Measurements from ENCODE around the gene CIZ1.

The CIZ1 gene

DNA sequence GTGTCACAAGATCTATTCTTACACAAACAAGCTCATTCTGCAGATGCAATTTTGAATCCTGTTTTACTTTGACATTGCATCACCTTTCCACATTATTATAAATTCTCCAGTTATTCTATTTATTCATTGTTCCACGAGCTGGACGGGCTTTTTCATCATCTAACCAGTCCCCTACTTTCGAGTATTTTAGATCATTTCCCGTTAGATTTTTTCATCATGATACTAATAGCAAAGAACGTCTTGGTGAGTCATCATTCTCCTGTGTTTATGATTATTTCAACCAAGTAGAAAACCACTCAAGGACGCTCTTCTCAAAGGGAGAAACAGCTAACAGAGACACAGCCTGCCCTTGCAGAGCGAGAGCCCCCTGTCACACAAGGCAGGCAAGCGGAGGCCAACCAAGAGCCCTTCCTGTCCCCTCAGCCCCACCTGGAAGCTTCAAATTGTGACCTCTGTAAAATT, 16.2 kb downstream of the CIZ1 start:
- TF ChIP-seq, protein P1, sequence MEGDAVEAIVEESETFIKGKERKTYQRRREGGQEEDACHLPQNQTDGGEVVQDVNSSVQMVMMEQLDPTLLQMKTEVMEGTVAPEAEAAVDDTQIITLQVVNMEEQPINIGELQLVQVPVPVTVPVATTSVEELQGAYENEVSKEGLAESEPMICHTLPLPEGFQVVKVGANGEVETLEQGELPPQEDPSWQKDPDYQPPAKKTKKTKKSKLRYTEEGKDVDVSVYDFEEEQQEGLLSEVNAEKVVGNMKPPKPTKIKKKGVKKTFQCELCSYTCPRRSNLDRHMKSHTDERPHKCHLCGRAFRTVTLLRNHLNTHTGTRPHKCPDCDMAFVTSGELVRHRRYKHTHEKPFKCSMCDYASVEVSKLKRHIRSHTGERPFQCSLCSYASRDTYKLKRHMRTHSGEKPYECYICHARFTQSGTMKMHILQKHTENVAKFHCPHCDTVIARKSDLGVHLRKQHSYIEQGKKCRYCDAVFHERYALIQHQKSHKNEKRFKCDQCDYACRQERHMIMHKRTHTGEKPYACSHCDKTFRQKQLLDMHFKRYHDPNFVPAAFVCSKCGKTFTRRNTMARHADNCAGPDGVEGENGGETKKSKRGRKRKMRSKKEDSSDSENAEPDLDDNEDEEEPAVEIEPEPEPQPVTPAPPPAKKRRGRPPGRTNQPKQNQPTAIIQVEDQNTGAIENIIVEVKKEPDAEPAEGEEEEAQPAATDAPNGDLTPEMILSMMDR (IDR thresholded peaks at IDR 0.05; ENCODE audit: low read depth, low read length, missing control alignments), result no peak
- no peak for DNase-seq (ENCODE audit: extremely low read depth, low read depth)
- H3K4me3 ChIP-seq (replicated peaks; ENCODE audit: low read depth, low read length), result no peak overlapping the region

GRCh38 chr9:128174062-128174461, 17.3 kb downstream of the CIZ1 start:
- TF ChIP-seq, protein P1 (IDR thresholded peaks at IDR 0.05; ENCODE audit: low read depth, low read length, missing control alignments), result no peak
- no peak for DNase-seq (ENCODE audit: extremely low read depth, low read depth)

GRCh38 chr9:128169925-128170324, 21.4 kb downstream of the CIZ1 start:
- no peak overlapping the region for H3K4me3 ChIP-seq (replicated peaks; ENCODE audit: low read depth, low read length)
- no peak for DNase-seq (ENCODE audit: extremely low read depth, low read depth)
- TF ChIP-seq, protein P1 (IDR thresholded peaks at IDR 0.05; ENCODE audit: low read depth, low read length, missing control alignments), result no peak

More at GRCh38 chr9:128174062-128174461, 17.3 kb downstream of the CIZ1 start:
- no peak overlapping the region for H3K4me3 ChIP-seq (replicated peaks; ENCODE audit: low read depth, low read length)

DNA sequence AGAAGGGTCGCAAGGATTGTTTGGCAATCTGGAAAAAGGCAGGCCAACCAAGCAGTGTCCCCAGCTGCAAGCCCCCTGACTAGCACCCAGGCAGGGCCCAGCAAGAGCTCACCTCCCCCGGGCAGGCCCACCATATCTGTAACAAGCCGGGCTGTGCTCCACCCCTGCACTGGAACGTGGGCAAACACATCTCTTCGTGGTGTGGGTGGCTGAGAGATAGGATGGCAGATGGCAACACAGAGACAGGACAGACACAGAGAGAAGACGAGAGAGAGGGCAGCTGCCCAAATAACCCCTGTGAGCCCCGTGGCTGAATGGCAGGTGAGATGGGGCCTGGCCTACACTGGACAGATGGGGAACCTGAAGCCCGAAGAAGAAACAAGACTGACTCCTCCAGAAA, 21.9 kb downstream of the CIZ1 start:
- DNase-seq (ENCODE audit: extremely low read depth, low read depth), result no peak
- H3K4me3 ChIP-seq (replicated peaks; ENCODE audit: low read depth, low read length), result no peak overlapping the region
- TF ChIP-seq, protein P1 (IDR thresholded peaks at IDR 0.05; ENCODE audit: low read depth, low read length, missing control alignments), result no peak

- no peak overlapping the region for H3K4me3 ChIP-seq (replicated peaks; ENCODE audit: low read depth, low read length)
- TF ChIP-seq, protein P1 (IDR thresholded peaks at IDR 0.05; ENCODE audit: low read depth, low read length, missing control alignments), result no peak
- no peak for DNase-seq (ENCODE audit: extremely low read depth, low read depth)
Observed at GRCh38 chr9:128168731-128169308, 22.6 kb downstream of the CIZ1 start.

DNA sequence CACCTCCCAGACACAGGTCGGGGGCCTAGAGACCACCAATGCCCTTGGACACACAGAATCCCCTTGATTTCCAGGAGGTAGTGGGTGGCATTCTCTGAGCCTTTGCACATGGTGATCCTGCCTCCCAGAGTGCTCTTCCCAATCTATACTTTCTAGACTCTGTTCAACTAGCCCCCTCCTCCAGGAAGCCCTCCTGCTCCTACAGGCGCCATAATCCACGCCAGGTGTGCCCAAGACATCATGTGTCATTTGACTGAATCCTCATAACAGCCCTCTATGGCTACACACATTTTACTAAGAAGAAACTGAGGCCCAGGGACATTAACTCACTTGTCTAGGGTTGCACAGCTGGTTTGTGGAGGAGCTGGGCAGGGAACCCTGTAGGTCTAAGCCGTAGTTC, 24.2 kb downstream of the CIZ1 start:
- no peak for DNase-seq (ENCODE audit: extremely low read depth, low read depth)
- H3K4me3 ChIP-seq (replicated peaks; ENCODE audit: low read depth, low read length), result no peak overlapping the region
- TF ChIP-seq, protein P1 (IDR thresholded peaks at IDR 0.05; ENCODE audit: low read depth, low read length, missing control alignments), result no peak

- no peak overlapping the region for H3K4me3 ChIP-seq (replicated peaks; ENCODE audit: low read depth, low read length)
- TF ChIP-seq, protein P1 (IDR thresholded peaks at IDR 0.05; ENCODE audit: low read depth, low read length, missing control alignments), result no peak
- DNase-seq (ENCODE audit: extremely low read depth, low read depth), result no peak
Observed at GRCh38 chr9:128166169-128166568, 25.2 kb downstream of the CIZ1 start.
